ENCODE results near the gene PHACTR1.

Gene PHACTR1

DNA sequence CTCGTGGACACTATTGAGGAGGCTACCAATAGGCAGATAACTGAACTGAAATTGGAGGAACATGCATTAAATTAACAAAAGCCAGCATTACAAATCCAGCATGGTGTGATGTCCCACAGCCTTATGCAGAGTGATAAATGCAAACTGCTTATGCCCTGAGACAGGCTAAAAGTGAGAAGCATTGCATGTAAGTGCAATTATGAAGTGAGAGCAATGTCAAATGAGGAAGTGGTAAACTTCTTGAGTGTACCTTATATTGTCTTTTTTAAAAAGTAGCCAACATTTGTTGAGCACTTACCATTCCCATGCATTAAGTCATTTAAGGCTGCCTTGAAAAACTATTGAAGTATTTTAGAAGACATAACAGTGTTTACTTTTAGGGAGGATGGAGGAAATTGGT, 399.6 kb downstream of the PHACTR1 start:
- in situ Hi-C loops (cut with HindIII; ENCODE audit: low sequenced_read_pairs), result no loop called here
- H3K4me3 ChIP-seq (ENCODE audit: low read depth, low read length), result no peak overlapping the region
- no peak for DNase-seq (ENCODE audit: low read depth)

GRCh38 chr6:13117570-13117969, 401.0 kb downstream of the PHACTR1 start:
- TF ChIP-seq, protein P1, sequence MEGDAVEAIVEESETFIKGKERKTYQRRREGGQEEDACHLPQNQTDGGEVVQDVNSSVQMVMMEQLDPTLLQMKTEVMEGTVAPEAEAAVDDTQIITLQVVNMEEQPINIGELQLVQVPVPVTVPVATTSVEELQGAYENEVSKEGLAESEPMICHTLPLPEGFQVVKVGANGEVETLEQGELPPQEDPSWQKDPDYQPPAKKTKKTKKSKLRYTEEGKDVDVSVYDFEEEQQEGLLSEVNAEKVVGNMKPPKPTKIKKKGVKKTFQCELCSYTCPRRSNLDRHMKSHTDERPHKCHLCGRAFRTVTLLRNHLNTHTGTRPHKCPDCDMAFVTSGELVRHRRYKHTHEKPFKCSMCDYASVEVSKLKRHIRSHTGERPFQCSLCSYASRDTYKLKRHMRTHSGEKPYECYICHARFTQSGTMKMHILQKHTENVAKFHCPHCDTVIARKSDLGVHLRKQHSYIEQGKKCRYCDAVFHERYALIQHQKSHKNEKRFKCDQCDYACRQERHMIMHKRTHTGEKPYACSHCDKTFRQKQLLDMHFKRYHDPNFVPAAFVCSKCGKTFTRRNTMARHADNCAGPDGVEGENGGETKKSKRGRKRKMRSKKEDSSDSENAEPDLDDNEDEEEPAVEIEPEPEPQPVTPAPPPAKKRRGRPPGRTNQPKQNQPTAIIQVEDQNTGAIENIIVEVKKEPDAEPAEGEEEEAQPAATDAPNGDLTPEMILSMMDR (IDR thresholded peaks at IDR 0.05; ENCODE audit: low read depth, low read length, missing control alignments), result no peak

More for the DNA sequence above, 399.6 kb downstream of the PHACTR1 start:
- TF ChIP-seq, protein P1 (IDR thresholded peaks at IDR 0.05; ENCODE audit: low read depth, low read length, missing control alignments), result no peak

GRCh38 chr6:13119549-13119948, 403.0 kb downstream of the PHACTR1 start:
- no peak overlapping the region for H3K4me3 ChIP-seq (ENCODE audit: low read depth, low read length)
- in situ Hi-C loops (cut with HindIII; ENCODE audit: low sequenced_read_pairs), result no loop called here
- TF ChIP-seq, protein P1 (IDR thresholded peaks at IDR 0.05; ENCODE audit: low read depth, low read length, missing control alignments), result no peak
- DNase-seq (ENCODE audit: low read depth), result no peak

More at GRCh38 chr6:13117570-13117969, 401.0 kb downstream of the PHACTR1 start:
- in situ Hi-C loops (cut with HindIII; ENCODE audit: low sequenced_read_pairs), result no loop called here
- no peak for DNase-seq (ENCODE audit: low read depth)
- no peak overlapping the region for H3K4me3 ChIP-seq (ENCODE audit: low read depth, low read length)

GRCh38 chr6:13120483-13121482, 404.2 kb downstream of the PHACTR1 start:
- in situ Hi-C loops (cut with HindIII; ENCODE audit: low sequenced_read_pairs), result no loop called here

GRCh38 chr6:13124131-13124530, 407.6 kb downstream of the PHACTR1 start:
- DNase-seq (ENCODE audit: low read depth), result no peak
- H3K4me3 ChIP-seq (ENCODE audit: low read depth, low read length), result no peak overlapping the region
- TF ChIP-seq, protein P1 (IDR thresholded peaks at IDR 0.05; ENCODE audit: low read depth, low read length, missing control alignments), result no peak
- in situ Hi-C loops (cut with HindIII; ENCODE audit: low sequenced_read_pairs), result no loop called here

More at GRCh38 chr6:13120483-13121482, 404.2 kb downstream of the PHACTR1 start:
- TF ChIP-seq, protein P1 (IDR thresholded peaks at IDR 0.05; ENCODE audit: low read depth, low read length, missing control alignments), result no peak
- DNase-seq (ENCODE audit: low read depth), result no peak
- H3K4me3 ChIP-seq (ENCODE audit: low read depth, low read length), result no peak overlapping the region

DNA sequence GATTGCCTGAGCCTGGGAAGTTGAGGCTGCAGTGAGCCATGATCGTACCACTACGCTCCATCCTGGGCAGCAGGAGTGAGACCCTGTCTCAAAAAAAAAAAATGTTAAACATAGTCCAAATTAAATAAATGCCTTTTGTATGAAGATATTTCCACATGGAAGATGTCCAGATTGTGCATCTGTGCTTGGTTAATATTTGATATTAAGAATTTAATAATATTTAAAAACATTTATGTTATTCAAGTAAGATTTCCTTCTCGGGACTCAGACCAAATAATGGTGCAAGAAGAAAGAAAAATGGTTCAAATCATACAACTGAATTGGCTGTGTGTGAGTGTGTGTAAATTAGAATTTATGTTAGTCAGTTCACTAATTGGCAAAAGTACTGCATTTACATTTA, 409.3 kb downstream of the PHACTR1 start:
- no peak for DNase-seq (ENCODE audit: low read depth)
- H3K4me3 ChIP-seq (ENCODE audit: low read depth, low read length), result no peak overlapping the region
- in situ Hi-C loops (cut with HindIII; ENCODE audit: low sequenced_read_pairs), result no loop called here
- TF ChIP-seq, protein P1 (IDR thresholded peaks at IDR 0.05; ENCODE audit: low read depth, low read length, missing control alignments), result no peak
